Lung microvascular endothelial cell (primary cell): ENCODE measurements around the gene FBXO24. TPM values are rescaled to one million over a fixed set of nuclear protein-coding genes. Genes with fewer than 3 reads are reported as not detected.

Source experiments
- DNase-seq, 2 donors: peaks; one replicate each; pipeline versions ENCODE4 v3.0.0 to v3.0.0-alpha.2; 2010; ENCODE audit warnings: low read depth in 2 of 2
- total RNA-seq: library from RNA; depleted of rRNA; stranded (reverse); fragments of >200 nt; gene quantifications from 2 replicates; pipeline ENCODE4 v1.2.1, GENCODE V29; 2014

Gene FBXO24
- total RNA-seq, 1 donor from 2014 or later = 0.20 TPM

GRCh38 chr7:100589341-100589947 is 3.3 kb downstream of the FBXO24 start:
- DNase-seq = no peak

GRCh38 chr7:100590077-100590737 is 4.1 kb downstream of the FBXO24 start:
- no peak for DNase-seq

GRCh38 chr7:100591596-100591995 is 5.5 kb downstream of the FBXO24 start:
- DNase-seq = no peak

GRCh38 chr7:100595188-100595587 is 9.1 kb downstream of the FBXO24 start:
- no peak for DNase-seq

- no peak for DNase-seq
These were observed 12.3 kb downstream of the FBXO24 start for GRCh38 chr7:100598425-100598824.

GRCh38 chr7:100599911-100600729 is 14.0 kb downstream of the FBXO24 start:
- no peak for DNase-seq

- no peak for DNase-seq
These were observed 14.6 kb downstream of the FBXO24 start for GRCh38 chr7:100600730-100601038.

DNA sequence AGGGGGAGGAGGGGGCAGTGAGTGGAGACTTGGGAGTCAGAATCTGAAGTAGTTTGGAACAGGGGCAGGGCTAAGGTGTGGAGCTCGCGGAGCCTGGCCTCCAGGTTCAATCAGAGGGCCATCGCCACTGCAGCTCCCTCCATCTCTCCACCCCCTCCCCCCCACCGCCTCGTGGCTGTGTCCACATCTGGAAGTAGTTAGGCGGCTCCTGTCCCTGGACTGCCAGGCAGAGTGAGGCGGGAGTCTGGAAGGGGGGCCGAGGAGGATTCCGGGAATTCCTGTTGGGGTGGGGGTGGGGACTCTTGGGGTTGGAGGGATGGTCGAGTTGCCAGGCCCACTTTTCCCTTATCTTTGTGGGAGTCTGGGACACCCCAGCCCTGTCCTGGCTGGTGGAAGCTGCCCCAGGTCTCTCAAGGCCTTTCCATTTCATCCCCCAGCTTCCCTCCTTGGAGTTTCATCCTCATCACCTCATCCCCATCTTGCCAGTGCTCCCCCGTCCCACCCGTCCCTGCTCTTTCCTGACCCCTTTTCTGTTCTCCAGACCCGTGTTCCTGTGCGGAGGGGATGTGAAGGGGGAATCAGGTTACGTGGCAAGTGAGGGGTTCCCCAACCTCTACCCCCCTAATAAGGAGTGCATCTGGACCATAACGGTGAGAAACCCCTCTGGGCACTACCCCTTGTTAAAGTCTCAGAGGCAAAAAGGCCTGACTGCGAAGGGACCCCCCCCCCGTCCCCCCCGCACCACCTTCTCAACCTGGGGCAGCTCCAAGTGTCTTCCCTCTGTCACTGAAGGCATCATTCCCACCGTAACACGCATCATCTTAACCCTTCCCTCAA is 17.0 kb downstream of the FBXO24 start:
- DNase-seq = no peak

DNA sequence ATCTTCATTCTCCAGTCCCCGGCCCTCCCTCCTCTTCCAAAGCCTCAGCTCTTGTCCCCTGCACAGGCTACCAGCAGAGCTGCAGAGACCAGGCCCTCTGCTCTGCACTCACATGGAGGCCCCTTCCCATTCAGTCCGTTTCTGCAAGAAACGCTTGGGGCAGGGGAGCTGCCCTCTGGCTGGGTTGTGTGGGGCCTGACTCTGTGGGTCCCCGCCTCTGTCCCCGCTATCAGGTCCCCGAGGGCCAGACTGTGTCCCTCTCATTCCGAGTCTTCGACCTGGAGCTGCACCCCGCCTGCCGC is 17.5 kb downstream of the FBXO24 start:
- DNase-seq = no peak

GRCh38 chr7:100604028-100604975 is 18.2 kb downstream of the FBXO24 start:
- DNase-seq = peak; percentile 48 to 56

DNA sequence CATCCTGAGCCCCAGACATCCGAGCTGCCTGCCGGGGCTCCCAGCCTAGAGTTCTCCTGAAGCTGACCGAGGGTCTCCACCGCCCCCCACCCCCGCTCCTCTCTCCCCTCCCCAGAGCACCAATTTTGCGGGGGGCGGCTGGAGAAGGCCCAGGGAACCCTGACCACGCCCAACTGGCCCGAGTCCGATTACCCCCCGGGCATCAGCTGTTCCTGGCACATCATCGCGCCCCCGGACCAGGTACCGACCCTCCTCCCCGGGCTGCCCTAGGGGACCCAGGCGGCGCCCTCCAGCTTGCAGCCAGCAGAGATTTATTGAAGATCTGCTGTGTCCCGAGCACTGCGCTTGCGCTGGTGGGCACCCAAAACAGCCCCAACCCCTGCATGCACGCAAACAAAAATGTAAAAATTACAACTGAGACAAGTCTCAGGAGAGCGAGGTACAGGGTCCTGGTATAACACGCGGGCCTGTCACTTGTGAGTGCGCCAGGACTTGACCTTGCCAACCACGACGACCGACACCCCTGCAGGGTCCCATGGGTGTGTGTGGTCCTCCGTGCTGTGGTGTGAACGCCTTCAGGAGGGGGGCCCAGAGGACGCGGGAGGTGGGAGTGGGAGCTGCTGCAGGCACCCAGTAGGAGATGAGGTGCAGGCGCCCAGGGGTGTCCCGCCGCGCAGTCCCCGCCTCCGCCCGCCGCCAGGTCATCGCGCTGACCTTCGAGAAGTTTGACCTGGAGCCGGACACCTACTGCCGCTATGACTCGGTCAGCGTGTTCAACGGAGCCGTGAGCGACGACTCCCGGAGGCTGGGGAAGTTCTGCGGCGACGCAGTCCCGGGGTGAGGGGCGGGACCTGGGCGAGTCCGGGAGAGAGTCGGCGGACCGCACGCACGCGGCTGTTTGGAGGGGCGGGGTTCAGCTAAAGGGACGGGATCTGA is 19.1 kb downstream of the FBXO24 start:
- no peak for DNase-seq

- DNase-seq = no peak
These were observed 20.2 kb downstream of the FBXO24 start for GRCh38 chr7:100606313-100606712.

- DNase-seq = peak in 1 of 2 donors; percentile 34
These were observed 21.0 kb downstream of the FBXO24 start for GRCh38 chr7:100607111-100607510.

GRCh38 chr7:100609958-100610357 is 23.8 kb downstream of the FBXO24 start:
- no peak for DNase-seq

GRCh38 chr7:100611983-100612729 is 26.0 kb downstream of the FBXO24 start, which contains the start of gene MOSPD3:
Gene MOSPD3 (plus strand): TSS chr7:100612540. CDS start chr7:100612792, 252 bp downstream.
- peak; percentile 99 for DNase-seq

- peak; percentile 15 to 36 for DNase-seq
These were observed 26.7 kb downstream of the FBXO24 start for GRCh38 chr7:100612730-100613390.

DNA sequence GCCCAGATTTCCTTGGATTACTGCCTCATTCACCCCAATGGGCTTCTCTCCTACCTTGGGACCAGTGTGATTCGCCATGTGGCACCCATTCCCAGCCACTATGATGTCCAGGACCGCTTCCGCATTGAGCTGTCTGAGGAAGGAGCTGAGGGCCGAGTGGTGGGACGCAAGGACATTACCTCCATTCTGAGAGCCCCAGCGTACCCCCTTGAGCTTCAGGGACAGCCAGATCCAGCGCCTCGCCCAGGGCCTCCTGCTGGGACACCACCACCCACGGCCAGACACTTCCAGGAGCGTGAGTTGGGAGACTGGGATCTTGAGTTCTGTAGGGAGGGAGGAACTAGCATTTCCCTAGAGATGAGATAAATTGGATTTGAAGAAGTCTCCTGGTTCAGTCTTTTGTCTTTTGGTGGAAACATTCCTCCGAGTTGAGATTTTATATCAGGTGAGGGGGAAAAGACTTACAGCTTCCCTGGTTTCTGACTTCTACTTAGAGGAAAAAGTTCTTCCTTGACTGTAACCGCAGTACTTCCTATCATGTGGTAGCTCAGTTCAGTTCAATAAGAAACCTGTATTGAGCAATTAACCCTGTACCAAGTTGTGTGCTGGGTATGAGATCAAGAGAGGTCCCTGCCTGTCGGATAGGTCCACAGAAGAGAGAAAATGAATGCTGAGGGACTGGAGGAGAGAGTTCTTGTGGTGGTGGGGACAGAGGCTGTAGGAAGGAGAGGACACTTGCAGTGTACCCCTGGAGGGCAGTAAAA is 27.5 kb downstream of the FBXO24 start:
- no peak for DNase-seq
